Duodenal mucosa (tissue), 2 donors: ENCODE measurements around the gene SLC38A11.
"Not testable (repeated sequence)": the region's sequence is repeated elsewhere in the genome, so short reads cannot be mapped to it uniquely, and the experiment has no call there.

Experiments
- H3K27ac ChIP-seq: one replicate; pipeline ENCODE4 v1.7.0; 2013; ENCODE audit warnings: low read depth, low read length
- H3K27me3 ChIP-seq, 2 donors: one replicate each; pipeline ENCODE4 v1.7.0; 2013; ENCODE audit warnings: low read length in 2 of 2, control low read depth in 1 of 2; ENCODE audit not compliant: insufficient read depth in 2 of 2, control insufficient read depth in 1 of 2
- H3K36me3 ChIP-seq, 2 donors: one replicate each; pipeline ENCODE4 v1.7.0; 2013; ENCODE audit warnings: low read length in 2 of 2, control low read depth in 1 of 2; ENCODE audit not compliant: insufficient read depth in 2 of 2, control insufficient read depth in 1 of 2
- H3K4me1 ChIP-seq, 2 donors: one replicate each; pipeline ENCODE4 v1.7.0; 2013; ENCODE audit warnings: low read length in 2 of 2, control low read depth in 1 of 2; ENCODE audit not compliant: insufficient read depth in 2 of 2, control insufficient read depth in 1 of 2
- H3K4me3 ChIP-seq, 2 donors: one replicate each; pipeline ENCODE4 v1.7.0; 2013; ENCODE audit warnings: low read length in 2 of 2, low read depth in 1 of 2
- H3K9ac ChIP-seq, 2 donors: one replicate each; pipeline ENCODE4 v1.7.0; 2013; ENCODE audit warnings: low read length in 2 of 2, low read depth in 1 of 2
- H3K9me3 ChIP-seq, 2 donors: one replicate each; pipeline ENCODE4 v1.7.0; 2013; ENCODE audit warnings: low read length in 2 of 2, control low read depth in 1 of 2; ENCODE audit not compliant: control insufficient read depth in 1 of 2

The SLC38A11 gene

GRCh38 chr2:164954954-164955701, at the start of gene SLC38A11:
Gene SLC38A11 (minus strand): TSS chr2:164955525. CDS start chr2:164955247, 278 bp downstream.
- H3K27me3 ChIP-seq = no peaks in the 10 kb centered on the region
- no peaks in the 10 kb centered on the region for H3K9me3 ChIP-seq
- H3K27ac ChIP-seq = no peak within 1 kb of the TSS
- H3K36me3 ChIP-seq = no peaks in the 10 kb centered on the region
- H3K9ac ChIP-seq = peak within 1 kb of the TSS; percentile 56 to 58
- peaks cover 0 to 6% of the 10 kb centered on the region in 2 donors for H3K4me1 ChIP-seq
- H3K4me3 ChIP-seq = peak within 1 kb of the TSS; percentile 61 to 78

- Histone ChIP-seq H3K4me3 (no peak overlapping the region), H3K27ac (no peak overlapping the region), H3K9ac (no peak overlapping the region), H3K27me3 (no peaks in the 10 kb centered on the region), H3K9me3 (no peaks in the 10 kb centered on the region), H3K36me3 (no peaks in the 10 kb centered on the region), H3K4me1 (no peaks in the 10 kb centered on the region)
These were observed 48.3 kb upstream of the SLC38A11 start for GRCh38 chr2:165003443-165004130.

- Histone ChIP-seq H3K36me3 (no peaks in the 10 kb centered on the region), H3K9ac (no peak overlapping the region), H3K9me3 (no peaks in the 10 kb centered on the region), H3K27me3 (no peaks in the 10 kb centered on the region), H3K4me1 (no peaks in the 10 kb centered on the region), H3K4me3 (no peak overlapping the region), H3K27ac (no peak overlapping the region)
These were observed 47.3 kb upstream of the SLC38A11 start for GRCh38 chr2:165002638-165003037.

- not testable (repeated sequence) for H3K9me3 ChIP-seq, H3K36me3 ChIP-seq, H3K27me3 ChIP-seq, H3K4me1 ChIP-seq, H3K27ac ChIP-seq, H3K9ac ChIP-seq, H3K4me3 ChIP-seq
These were observed 39.5 kb upstream of the SLC38A11 start for GRCh38 chr2:164994664-164995299.

GRCh38 chr2:164993287-164994016, 38.1 kb upstream of the SLC38A11 start:
- Histone ChIP-seq H3K9me3 (no peaks in the 10 kb centered on the region), H3K36me3 (no peaks in the 10 kb centered on the region), H3K27me3 (no peaks in the 10 kb centered on the region), H3K4me3 (no peak overlapping the region), H3K4me1 (no peaks in the 10 kb centered on the region), H3K27ac (no peak overlapping the region), H3K9ac (no peak overlapping the region)

- Histone ChIP-seq H3K4me1 (no peaks in the 10 kb centered on the region), H3K27me3 (no peaks in the 10 kb centered on the region), H3K36me3 (no peaks in the 10 kb centered on the region), H3K4me3 (no peak overlapping the region), H3K9me3 (no peaks in the 10 kb centered on the region), H3K9ac (no peak overlapping the region), H3K27ac (no peak overlapping the region)
These were observed 37.5 kb upstream of the SLC38A11 start for GRCh38 chr2:164992818-164993217.

- not testable (repeated sequence) for H3K9ac ChIP-seq, H3K4me1 ChIP-seq, H3K27me3 ChIP-seq, H3K27ac ChIP-seq, H3K4me3 ChIP-seq, H3K36me3 ChIP-seq, H3K9me3 ChIP-seq
These were observed 36.7 kb upstream of the SLC38A11 start for GRCh38 chr2:164992093-164992454.

GRCh38 chr2:164991361-164992092, 36.2 kb upstream of the SLC38A11 start:
- not testable (repeated sequence) for H3K27me3 ChIP-seq, H3K27ac ChIP-seq, H3K9me3 ChIP-seq, H3K36me3 ChIP-seq, H3K9ac ChIP-seq, H3K4me3 ChIP-seq, H3K4me1 ChIP-seq

GRCh38 chr2:164990953-164991352, 35.6 kb upstream of the SLC38A11 start:
- not testable (repeated sequence) for H3K27ac ChIP-seq

More at GRCh38 chr2:164990953-164991352, 35.6 kb upstream of the SLC38A11 start:
- H3K9ac ChIP-seq, H3K27me3 ChIP-seq, H3K4me1 ChIP-seq, H3K36me3 ChIP-seq, H3K4me3 ChIP-seq, H3K9me3 ChIP-seq: not testable (repeated sequence)
